ENCODE measurements around the gene CCDC106.

The CCDC106 gene

DNA sequence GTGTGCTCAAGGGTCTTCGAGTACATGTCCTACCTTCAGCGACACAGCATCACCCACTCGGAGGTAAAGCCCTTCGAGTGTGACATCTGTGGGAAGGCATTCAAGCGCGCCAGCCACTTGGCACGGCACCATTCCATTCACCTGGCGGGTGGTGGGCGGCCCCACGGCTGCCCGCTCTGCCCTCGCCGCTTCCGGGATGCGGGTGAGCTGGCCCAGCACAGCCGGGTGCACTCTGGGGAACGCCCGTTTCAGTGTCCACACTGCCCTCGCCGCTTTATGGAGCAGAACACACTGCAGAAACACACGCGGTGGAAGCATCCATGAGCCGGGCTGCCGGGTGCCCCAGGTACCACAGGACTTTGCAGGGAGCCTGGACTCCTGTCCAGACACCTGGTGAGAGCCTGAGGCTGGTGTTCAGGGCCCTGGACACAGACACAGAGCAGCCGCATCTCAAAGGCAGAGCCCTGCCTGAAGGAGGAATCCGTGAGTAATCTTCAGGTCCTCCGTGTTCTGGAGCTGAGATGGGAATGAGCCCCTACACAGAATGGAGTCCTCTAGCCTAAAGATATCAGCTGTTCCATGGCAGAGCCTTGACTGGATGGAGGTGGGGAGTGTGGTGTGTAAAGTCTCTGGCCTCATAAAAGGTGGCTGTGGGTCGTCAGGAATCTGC lies 3.0 kb upstream of the CCDC106 start:
- TF ChIP-seq, protein P1, sequence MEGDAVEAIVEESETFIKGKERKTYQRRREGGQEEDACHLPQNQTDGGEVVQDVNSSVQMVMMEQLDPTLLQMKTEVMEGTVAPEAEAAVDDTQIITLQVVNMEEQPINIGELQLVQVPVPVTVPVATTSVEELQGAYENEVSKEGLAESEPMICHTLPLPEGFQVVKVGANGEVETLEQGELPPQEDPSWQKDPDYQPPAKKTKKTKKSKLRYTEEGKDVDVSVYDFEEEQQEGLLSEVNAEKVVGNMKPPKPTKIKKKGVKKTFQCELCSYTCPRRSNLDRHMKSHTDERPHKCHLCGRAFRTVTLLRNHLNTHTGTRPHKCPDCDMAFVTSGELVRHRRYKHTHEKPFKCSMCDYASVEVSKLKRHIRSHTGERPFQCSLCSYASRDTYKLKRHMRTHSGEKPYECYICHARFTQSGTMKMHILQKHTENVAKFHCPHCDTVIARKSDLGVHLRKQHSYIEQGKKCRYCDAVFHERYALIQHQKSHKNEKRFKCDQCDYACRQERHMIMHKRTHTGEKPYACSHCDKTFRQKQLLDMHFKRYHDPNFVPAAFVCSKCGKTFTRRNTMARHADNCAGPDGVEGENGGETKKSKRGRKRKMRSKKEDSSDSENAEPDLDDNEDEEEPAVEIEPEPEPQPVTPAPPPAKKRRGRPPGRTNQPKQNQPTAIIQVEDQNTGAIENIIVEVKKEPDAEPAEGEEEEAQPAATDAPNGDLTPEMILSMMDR (IDR thresholded peaks at IDR 0.05; ENCODE audit: control extremely low read depth, extremely low read depth, low read depth, missing control alignments): no peak
- DNase-seq (ENCODE audit: extremely low spot score): no peak
- ChIA-PET CTCF (interaction anchor here (1.2 to 7.2 kb wide), 3 partner anchors 10 to 141 kb away, joined by 3 to 84 read pairs (median 31); partner anchors contain the start of gene U2AF2), POLR2A (no interaction called here)

DNA sequence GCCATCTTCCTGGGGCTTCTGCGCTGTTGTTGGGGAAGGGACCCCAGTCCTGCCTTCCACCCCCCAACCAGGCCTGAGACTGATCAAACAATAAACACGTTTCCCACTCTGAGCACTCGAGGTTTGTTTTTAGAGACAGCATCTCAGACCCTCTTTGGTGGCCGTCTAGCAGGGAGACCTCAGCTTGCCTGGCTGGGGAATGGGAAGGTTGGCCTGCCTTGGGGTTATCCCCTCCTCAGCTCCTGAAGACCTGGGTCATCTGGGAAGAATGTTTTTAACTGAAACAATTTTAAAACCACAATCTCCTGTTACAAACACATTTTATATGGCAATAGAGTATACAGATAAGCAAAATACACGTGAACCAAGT lies 2.5 kb upstream of the CCDC106 start:
- CTCF ChIA-PET: interaction anchor here (1.2 to 7.2 kb wide), 3 partner anchors 9 to 142 kb away, joined by 3 to 84 read pairs (median 31); partner anchors contain the start of gene U2AF2
- POLR2A ChIA-PET: no interaction called here
- no peak for DNase-seq (ENCODE audit: extremely low spot score)
- TF ChIP-seq, protein P1 (IDR thresholded peaks at IDR 0.05; ENCODE audit: control extremely low read depth, extremely low read depth, low read depth, missing control alignments): no peak

DNA sequence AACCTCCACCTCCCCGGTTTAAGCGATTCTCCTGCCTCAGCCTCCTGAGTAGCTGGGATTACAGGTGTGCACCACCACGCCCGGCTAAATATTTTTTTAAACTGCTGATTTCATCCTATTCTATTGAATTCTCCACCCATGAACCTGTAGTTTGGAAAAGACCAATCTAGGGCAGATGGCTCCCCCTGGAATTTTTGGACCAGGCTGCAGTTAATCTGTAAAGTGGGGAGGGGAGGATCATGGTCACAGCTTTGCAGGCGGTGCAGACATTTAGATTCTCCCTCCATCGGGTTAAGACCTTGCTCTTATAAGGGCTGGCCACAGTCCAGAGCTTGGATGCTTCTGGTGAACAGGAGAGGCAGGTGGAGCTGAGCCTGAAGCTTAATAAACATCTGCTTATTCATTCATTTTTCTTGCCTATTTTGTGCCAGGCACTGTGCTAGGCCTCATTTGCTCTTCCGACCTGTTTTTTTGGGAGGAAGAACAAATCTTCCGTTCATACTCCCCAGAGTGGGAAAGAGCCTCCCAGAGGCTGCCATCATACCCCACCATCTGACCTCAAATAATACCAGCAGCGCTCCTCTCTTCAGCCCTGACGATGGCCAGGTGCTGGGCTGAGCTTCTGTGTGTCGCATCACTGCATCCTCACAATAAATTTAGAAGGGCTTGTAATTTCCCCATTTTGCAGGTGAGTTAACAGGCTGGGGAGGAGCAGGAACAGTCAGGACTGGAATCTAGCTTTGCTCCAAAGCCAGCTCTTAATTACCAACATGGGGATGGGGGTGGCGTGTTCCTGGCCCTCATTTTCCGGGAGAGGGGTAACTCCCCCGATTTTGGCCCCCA lies 902 bp upstream of the CCDC106 start:
- ChIA-PET CTCF (interaction anchor here (0.8 to 7.2 kb wide), 6 partner anchors 10 to 143 kb away, joined by 3 to 84 read pairs (median 6); partner anchors contain the start of gene ZNF865), POLR2A (interaction anchor here (0.5 to 1.7 kb wide), 3 partner anchors 10 to 47 kb away, joined by 3 to 8 read pairs (median 4); partner anchors contain the start of gene ZNF524)
- no peak for DNase-seq (ENCODE audit: extremely low spot score)
- TF ChIP-seq, protein P1 (IDR thresholded peaks at IDR 0.05; ENCODE audit: control extremely low read depth, extremely low read depth, low read depth, missing control alignments): no peak

DNA sequence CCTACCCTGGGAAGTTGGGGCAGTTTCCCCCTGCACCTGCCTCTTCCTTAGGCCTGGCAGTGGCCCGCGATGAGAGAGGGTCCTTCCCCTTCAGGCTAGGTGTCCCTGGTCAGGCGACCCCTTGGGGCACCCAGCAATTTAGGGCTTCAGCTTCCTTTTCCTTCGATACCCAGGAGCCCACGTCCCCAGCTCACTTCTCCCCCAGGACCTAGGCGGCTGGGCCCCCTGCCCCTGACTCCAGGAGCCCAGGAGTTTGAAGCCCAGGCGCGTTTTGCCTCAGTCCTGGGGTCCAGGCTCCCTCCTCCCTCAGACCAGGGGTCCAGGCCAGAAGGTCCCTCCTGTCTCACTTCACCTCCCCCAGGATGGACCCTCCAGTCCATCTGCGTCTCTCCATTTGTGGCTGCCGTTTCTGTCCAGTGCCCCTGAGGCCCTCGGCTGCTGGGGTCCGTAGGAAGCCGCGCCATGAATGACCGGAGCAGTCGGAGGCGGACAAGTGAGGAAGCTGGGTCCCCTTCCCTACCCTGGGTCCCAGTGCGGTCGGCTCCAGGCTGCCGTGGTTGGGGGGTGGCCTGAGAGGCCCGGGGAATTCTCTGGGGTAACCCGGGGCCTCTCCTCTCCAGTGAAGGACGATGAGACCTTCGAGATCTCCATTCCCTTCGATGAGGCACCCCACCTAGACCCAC lies 714 bp downstream of the CCDC106 start:
- TF ChIP-seq, protein P1 (IDR thresholded peaks at IDR 0.05; ENCODE audit: control extremely low read depth, extremely low read depth, low read depth, missing control alignments): no peak
- no peak for DNase-seq (ENCODE audit: extremely low spot score)
- ChIA-PET CTCF (interaction anchor here (7.2 kb wide), 1 partner anchor 14 kb away, joined by 84 read pairs; no protein-coding TSS in a partner anchor), POLR2A (interaction anchor here (0.7 to 1.7 kb wide), 3 partner anchors 13 to 242 kb away, joined by 3 to 8 read pairs (median 3); partner anchors contain the start of genes UBE2S and ZNF784)

DNA sequence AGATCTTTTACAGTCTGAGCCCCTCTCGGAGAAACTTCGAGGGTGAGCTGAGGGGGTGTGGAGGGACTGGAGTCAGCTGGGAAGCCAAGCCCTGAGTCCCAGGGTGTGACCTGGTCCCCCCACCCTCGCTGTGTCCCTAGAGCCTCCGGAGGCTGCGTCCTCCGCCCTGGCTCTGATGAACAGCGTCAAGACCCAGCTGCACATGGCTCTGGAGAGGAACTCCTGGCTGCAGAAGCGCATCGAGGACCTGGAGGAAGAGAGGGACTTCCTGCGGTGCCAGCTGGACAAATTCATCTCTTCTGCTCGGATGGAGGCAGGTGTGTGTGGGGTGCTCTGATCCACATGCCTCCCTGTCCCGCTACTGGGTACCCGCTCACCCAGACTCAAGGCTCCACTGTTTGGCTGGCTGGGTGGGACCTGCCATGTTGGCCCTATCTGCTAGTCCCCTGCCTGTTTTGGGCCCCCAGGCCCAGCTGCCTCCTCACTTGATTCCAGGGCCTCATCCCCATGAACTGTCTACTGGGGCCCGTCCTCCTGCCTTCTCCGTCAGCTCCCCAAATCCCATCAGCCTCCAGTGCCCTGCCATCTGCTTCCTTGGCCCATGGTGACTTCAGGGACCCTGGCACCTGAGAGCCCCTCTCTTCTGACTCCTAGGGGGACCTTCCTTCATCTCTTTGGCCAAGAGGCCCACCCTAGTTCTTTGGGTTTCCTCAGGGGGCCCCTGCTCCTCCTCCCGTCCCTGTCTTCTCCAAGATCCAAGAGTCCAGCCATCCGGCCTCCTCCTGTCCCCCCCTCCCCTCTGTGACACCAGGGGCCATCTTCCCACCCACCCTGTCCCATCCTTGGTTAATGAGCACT lies 1.5 kb downstream of the CCDC106 start:
- POLR2A ChIA-PET: interaction anchor here (0.7 to 1.6 kb wide), 3 partner anchors 12 to 242 kb away, joined by 3 to 4 read pairs (median 3); partner anchors contain the start of genes UBE2S and ZNF784
- CTCF ChIA-PET: interaction anchor here (7.2 kb wide), 1 partner anchor 15 kb away, joined by 84 read pairs; no protein-coding TSS in a partner anchor
- TF ChIP-seq, protein P1 (IDR thresholded peaks at IDR 0.05; ENCODE audit: control extremely low read depth, extremely low read depth, low read depth, missing control alignments): no peak
- no peak for DNase-seq (ENCODE audit: extremely low spot score)
